Upper lobe of left lung (tissue), 4 donors: ENCODE data around the gene FAM227B.
"Not testable (repeated sequence)": the region's sequence is repeated elsewhere in the genome, so short reads cannot be mapped to it uniquely, and the experiment has no call there.

ENCODE experiments used
- CTCF ChIP-seq, 6 experiments: fragments of 450-650 bp in 4 of 6; fragments of 200-600 bp in 2 of 6; sonication (generic) in 2 of 6; IDR thresholded peaks; one replicate each; pipeline ENCODE4 v1.5.1; 2016 to 2019; ENCODE audit warnings: antibody characterized with exemption in 6 of 6
- EP300 ChIP-seq, 4 donors: sonication (generic); formaldehyde crosslinking; IDR thresholded peaks; one replicate each; pipeline ENCODE4 v1.5.1; 2017; ENCODE audit warnings: antibody characterized with exemption in 4 of 4, control low read depth in 2 of 4
- POLR2A ChIP-seq, 4 donors: fragments of 450-650 bp; IDR thresholded peaks; one replicate each; pipeline ENCODE4 v1.5.1; 2016 to 2017; ENCODE audit warnings: antibody characterized with exemption in 4 of 4, mild to moderate bottlenecking in 2 of 4
- POLR2AphosphoS5 ChIP-seq, 2 donors: sonication (generic); formaldehyde crosslinking; IDR thresholded peaks; one replicate each; pipeline ENCODE4 v1.5.1; 2017; ENCODE audit warnings: antibody characterized with exemption in 2 of 2

- TF ChIP-seq CTCF, POLR2A, EP300, POLR2AphosphoS5 (IDR thresholded peaks at IDR 0.05): not testable (repeated sequence)
Observed at GRCh38 chr15:49354439-49354838, 266.2 kb downstream of the FAM227B start.
